ENCODE measurements around the gene PDLIM1. TPM values are rescaled to one million over a fixed set of nuclear protein-coding genes. Genes with fewer than 3 reads are reported as not detected.

Gene PDLIM1
- polyA plus RNA-seq, 1 of the 3 experiments (the other 2 are of a cell fraction), result 97.2 TPM

DNA sequence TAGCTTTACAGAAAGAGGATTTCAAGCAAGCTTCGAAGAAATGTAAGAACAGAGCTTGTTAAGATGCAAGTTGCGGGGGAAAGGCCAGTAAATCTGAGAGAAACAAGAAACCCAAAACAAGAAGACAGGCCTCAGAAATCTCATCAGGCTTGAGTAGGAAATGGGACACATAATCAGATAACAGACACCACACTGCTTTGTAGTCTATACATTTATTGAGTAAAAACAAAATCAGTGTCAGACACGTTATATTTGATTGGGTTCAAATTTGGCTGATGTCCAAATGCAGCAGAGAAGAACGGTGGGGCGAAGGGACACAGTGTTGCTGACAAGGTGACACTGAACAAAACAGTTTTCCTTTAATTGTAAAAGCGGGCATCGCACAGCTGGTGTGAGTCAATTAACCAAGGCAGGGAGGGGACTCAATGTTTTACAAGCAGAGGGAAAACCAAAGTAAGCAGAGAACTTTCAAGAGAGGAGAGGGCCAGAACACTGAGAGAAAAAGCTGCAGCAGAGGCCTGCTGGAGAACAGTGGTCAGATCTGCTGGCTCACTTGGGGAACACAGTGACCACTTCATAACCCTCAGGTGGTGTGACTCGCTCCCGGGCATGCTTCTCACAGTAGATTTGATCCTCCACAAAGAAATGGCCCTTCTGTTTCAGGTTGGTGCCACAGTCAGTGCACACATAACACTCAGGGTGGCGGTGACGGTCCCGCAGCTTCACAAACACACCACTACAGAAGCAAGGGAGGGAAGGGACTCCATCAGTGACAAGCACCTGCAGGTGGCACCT, 53.2 kb downstream of the PDLIM1 start:
- DNase-seq, result no peak
- WGBS (ENCODE audit: low lambda C conversion rate), result 78% methylated on average over 10 of the region's 12 CpGs
- CTCF ChIA-PET, result interaction anchor here (0.8 to 14.1 kb wide), 5 partner anchors 9 to 126 kb away, joined by 3 to 404 read pairs (median 15); no protein-coding TSS in a partner anchor
- peak overlapping the region in 1 of 2 experiments; percentile 71; a peak in 2 of 4 replicates for H3K27ac ChIP-seq (ENCODE audit: low read depth in 2 of 2, low read length in 1 of 2)
- no peak overlapping the region for H3K9ac ChIP-seq
- POLR2A ChIA-PET, result no interaction called here
- H4K20me1 ChIP-seq (ENCODE audit: insufficient read depth), result no peaks in the 10 kb centered on the region
- peaks cover 7% of the 10 kb centered on the region; the same call in 1 of the 2 replicates for H3K79me2 ChIP-seq (ENCODE audit: insufficient read depth)
- no peak overlapping the region for H3K4me2 ChIP-seq
- H2AFZ ChIP-seq (ENCODE audit: low read depth), result no peak overlapping the region
- H3K36me3 ChIP-seq (replicated peaks in 1 of 2; ENCODE audit: control insufficient read depth in 1 of 2, insufficient read depth in 2 of 2, low read length in 1 of 2), result peaks cover 0 to 10% of the 10 kb centered on the region in 2 experiments
- TF ChIP-seq, protein P1, sequence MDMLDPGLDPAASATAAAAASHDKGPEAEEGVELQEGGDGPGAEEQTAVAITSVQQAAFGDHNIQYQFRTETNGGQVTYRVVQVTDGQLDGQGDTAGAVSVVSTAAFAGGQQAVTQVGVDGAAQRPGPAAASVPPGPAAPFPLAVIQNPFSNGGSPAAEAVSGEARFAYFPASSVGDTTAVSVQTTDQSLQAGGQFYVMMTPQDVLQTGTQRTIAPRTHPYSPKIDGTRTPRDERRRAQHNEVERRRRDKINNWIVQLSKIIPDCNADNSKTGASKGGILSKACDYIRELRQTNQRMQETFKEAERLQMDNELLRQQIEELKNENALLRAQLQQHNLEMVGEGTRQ (IDR thresholded peaks at IDR 0.05; ENCODE audit: borderline replicate concordance, low read depth, low read length), result no peak
- TF ChIP-seq RXRA (IDR thresholded peaks at IDR 0.05; ENCODE audit: borderline replicate concordance, low read depth), result no peak
- TF ChIP-seq, protein P2, sequence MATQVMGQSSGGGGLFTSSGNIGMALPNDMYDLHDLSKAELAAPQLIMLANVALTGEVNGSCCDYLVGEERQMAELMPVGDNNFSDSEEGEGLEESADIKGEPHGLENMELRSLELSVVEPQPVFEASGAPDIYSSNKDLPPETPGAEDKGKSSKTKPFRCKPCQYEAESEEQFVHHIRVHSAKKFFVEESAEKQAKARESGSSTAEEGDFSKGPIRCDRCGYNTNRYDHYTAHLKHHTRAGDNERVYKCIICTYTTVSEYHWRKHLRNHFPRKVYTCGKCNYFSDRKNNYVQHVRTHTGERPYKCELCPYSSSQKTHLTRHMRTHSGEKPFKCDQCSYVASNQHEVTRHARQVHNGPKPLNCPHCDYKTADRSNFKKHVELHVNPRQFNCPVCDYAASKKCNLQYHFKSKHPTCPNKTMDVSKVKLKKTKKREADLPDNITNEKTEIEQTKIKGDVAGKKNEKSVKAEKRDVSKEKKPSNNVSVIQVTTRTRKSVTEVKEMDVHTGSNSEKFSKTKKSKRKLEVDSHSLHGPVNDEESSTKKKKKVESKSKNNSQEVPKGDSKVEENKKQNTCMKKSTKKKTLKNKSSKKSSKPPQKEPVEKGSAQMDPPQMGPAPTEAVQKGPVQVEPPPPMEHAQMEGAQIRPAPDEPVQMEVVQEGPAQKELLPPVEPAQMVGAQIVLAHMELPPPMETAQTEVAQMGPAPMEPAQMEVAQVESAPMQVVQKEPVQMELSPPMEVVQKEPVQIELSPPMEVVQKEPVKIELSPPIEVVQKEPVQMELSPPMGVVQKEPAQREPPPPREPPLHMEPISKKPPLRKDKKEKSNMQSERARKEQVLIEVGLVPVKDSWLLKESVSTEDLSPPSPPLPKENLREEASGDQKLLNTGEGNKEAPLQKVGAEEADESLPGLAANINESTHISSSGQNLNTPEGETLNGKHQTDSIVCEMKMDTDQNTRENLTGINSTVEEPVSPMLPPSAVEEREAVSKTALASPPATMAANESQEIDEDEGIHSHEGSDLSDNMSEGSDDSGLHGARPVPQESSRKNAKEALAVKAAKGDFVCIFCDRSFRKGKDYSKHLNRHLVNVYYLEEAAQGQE (IDR thresholded peaks at IDR 0.05; ENCODE audit: low read depth, low read length), result no peak
- TF ChIP-seq RFX5 (IDR thresholded peaks at IDR 0.05; ENCODE audit: low read length), result no peak
- TF ChIP-seq MEF2A (IDR thresholded peaks at IDR 0.05; ENCODE audit: borderline replicate concordance, low read depth), result no peak
- TF ChIP-seq YY1 (IDR thresholded peaks at IDR 0.05; ENCODE audit: low read depth), result no peak
- no peak for TF ChIP-seq RAD21 (IDR thresholded peaks at IDR 0.05; ENCODE audit: low read length)
- TF ChIP-seq TAF1 (IDR thresholded peaks at IDR 0.05; ENCODE audit: borderline replicate concordance, low read depth, low read length), result no peak
- TF ChIP-seq ELF1 (IDR thresholded peaks at IDR 0.05), result no peak
- TF ChIP-seq, protein P3, sequence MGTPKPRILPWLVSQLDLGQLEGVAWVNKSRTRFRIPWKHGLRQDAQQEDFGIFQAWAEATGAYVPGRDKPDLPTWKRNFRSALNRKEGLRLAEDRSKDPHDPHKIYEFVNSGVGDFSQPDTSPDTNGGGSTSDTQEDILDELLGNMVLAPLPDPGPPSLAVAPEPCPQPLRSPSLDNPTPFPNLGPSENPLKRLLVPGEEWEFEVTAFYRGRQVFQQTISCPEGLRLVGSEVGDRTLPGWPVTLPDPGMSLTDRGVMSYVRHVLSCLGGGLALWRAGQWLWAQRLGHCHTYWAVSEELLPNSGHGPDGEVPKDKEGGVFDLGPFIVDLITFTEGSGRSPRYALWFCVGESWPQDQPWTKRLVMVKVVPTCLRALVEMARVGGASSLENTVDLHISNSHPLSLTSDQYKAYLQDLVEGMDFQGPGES (IDR thresholded peaks at IDR 0.05; ENCODE audit: low read depth, low read length), result no peak
- no peak for TF ChIP-seq FOXJ3 (CRISPR knock-in tag; IDR thresholded peaks at IDR 0.05)
- H3K9me3 ChIP-seq, result no peaks in the 10 kb centered on the region
- peaks cover 0 to 8% of the 10 kb centered on the region in 2 experiments; a peak in 2 of 4 replicates for H3K4me1 ChIP-seq (ENCODE audit: control insufficient read depth in 1 of 2, insufficient read depth in 2 of 2, low read depth in 1 of 2, low read length in 1 of 2)
- no peak overlapping the region for H3K4me3 ChIP-seq (ENCODE audit: low read depth in 2 of 2, low read length in 1 of 2)
- no peaks in the 10 kb centered on the region for H3K9me2 ChIP-seq
- no peaks in the 10 kb centered on the region for H3K27me3 ChIP-seq (ENCODE audit: insufficient read depth)
- peaks cover 19% of the 10 kb centered on the region for H3F3A ChIP-seq (replicated peaks; ENCODE audit: insufficient read depth)

Measured in SK-N-SH (cell line).